ENCODE results near the gene PCDHGA12. TPM values are rescaled to one million over a fixed set of nuclear protein-coding genes. Genes with fewer than 3 reads are reported as not detected.

The PCDHGA12 gene
- total RNA-seq, 2 donors from 2014 or later = 16.2 to 26.0 TPM

GRCh38 chr5:141434006-141434405, 3.7 kb downstream of the PCDHGA12 start:
- Histone ChIP-seq H3K4me3 (no peak overlapping the region), H3K4me1 (ENCODE audit: control insufficient read depth in 1 of 2, low read depth in 2 of 2) (no peaks in the 10 kb centered on the region), H3K9me3 (peaks cover 83% of the 10 kb centered on the region), H3K36me3 (peaks cover under 1% of the 10 kb centered on the region), H3K27me3 (replicated peaks; ENCODE audit: insufficient read depth) (no peaks in the 10 kb centered on the region), H3K27ac (no peak overlapping the region)
- TF ChIP-seq, protein P1, sequence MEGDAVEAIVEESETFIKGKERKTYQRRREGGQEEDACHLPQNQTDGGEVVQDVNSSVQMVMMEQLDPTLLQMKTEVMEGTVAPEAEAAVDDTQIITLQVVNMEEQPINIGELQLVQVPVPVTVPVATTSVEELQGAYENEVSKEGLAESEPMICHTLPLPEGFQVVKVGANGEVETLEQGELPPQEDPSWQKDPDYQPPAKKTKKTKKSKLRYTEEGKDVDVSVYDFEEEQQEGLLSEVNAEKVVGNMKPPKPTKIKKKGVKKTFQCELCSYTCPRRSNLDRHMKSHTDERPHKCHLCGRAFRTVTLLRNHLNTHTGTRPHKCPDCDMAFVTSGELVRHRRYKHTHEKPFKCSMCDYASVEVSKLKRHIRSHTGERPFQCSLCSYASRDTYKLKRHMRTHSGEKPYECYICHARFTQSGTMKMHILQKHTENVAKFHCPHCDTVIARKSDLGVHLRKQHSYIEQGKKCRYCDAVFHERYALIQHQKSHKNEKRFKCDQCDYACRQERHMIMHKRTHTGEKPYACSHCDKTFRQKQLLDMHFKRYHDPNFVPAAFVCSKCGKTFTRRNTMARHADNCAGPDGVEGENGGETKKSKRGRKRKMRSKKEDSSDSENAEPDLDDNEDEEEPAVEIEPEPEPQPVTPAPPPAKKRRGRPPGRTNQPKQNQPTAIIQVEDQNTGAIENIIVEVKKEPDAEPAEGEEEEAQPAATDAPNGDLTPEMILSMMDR (IDR thresholded peaks at IDR 0.05) = no peak
- DNase-seq (ENCODE audit: low spot score) (no peak), ATAC-seq (ENCODE audit: insufficient number of reproducible peaks, low FRiP score, low read depth) (no peak)

- DNase-seq (ENCODE audit: low spot score) (no peak), ATAC-seq (ENCODE audit: insufficient number of reproducible peaks, low FRiP score, low read depth) (no peak)
- Histone ChIP-seq H3K4me3 (no peak overlapping the region), H3K4me1 (ENCODE audit: control insufficient read depth in 1 of 2, low read depth in 2 of 2) (no peaks in the 10 kb centered on the region), H3K27me3 (replicated peaks; ENCODE audit: insufficient read depth) (no peaks in the 10 kb centered on the region), H3K9me3 (peaks cover 84% of the 10 kb centered on the region), H3K27ac (no peak overlapping the region), H3K36me3 (peaks cover 6% of the 10 kb centered on the region)
- TF ChIP-seq, protein P1 (IDR thresholded peaks at IDR 0.05) = no peak
These were observed 6.9 kb downstream of the PCDHGA12 start for GRCh38 chr5:141437221-141437620.

DNA sequence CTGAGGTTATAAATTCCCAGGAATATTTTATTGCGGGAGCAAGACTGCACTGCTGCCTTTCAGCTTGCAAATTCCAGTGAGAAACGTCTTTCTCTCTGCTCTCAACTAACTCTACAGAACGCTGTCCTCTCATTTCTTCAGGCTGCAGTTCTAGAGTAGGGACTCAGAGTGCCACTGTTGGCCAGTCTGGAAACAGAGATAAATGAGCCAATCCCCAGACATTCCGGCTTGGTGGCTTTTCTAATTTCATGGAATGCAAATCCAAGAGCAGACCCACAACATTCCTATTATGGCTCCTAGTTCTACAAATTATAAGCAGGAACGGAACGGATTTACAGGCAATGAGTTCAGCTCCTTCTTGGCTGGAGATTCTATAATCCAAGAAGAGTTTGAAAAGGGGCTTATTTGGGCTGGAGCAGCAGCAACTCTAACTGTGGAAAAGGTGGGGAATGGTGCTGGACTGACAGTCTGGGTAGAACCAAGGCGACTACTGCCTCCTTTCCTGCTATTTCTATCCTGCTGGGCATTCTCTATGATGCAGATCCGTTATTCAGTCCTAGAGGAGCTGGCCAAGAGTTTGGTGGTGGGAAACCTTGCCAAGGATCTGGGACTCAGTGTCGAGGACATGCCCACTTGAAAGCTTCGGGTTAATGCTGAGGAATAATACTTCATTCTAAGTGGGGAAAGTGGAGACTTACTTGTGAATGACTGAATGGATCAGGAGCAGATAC, 9.3 kb downstream of the PCDHGA12 start:
- Histone ChIP-seq H3K4me1 (ENCODE audit: control insufficient read depth in 1 of 2, low read depth in 2 of 2) (no peaks in the 10 kb centered on the region), H3K36me3 (peaks cover 6% of the 10 kb centered on the region), H3K27me3 (replicated peaks; ENCODE audit: insufficient read depth) (no peaks in the 10 kb centered on the region), H3K9me3 (peaks cover 78% of the 10 kb centered on the region), H3K4me3 (no peak overlapping the region), H3K27ac (no peak overlapping the region)
- DNase-seq (ENCODE audit: low spot score) (no peak), ATAC-seq (ENCODE audit: insufficient number of reproducible peaks, low FRiP score, low read depth) (no peak)
- TF ChIP-seq, protein P1 (IDR thresholded peaks at IDR 0.05) = no peak

GRCh38 chr5:141440341-141440740, 10.0 kb downstream of the PCDHGA12 start:
- no peak overlapping the region for H3K27ac ChIP-seq
- peaks cover 6% of the 10 kb centered on the region for H3K36me3 ChIP-seq
- TF ChIP-seq, protein P1 (IDR thresholded peaks at IDR 0.05) = no peak
- ATAC-seq (ENCODE audit: insufficient number of reproducible peaks, low FRiP score, low read depth) = no peak
- H3K4me3 ChIP-seq = no peak overlapping the region
- no peak for DNase-seq (ENCODE audit: low spot score)
- H3K9me3 ChIP-seq = peaks cover 78% of the 10 kb centered on the region
- no peaks in the 10 kb centered on the region for H3K27me3 ChIP-seq (replicated peaks; ENCODE audit: insufficient read depth)
- no peaks in the 10 kb centered on the region for H3K4me1 ChIP-seq (ENCODE audit: control insufficient read depth in 1 of 2, low read depth in 2 of 2)

GRCh38 chr5:141441571-141442170, 11.4 kb downstream of the PCDHGA12 start:
- Histone ChIP-seq H3K4me3 (no peak overlapping the region), H3K27ac (no peak overlapping the region), H3K27me3 (replicated peaks; ENCODE audit: insufficient read depth) (no peaks in the 10 kb centered on the region), H3K36me3 (peaks cover 6% of the 10 kb centered on the region), H3K4me1 (ENCODE audit: control insufficient read depth in 1 of 2, low read depth in 2 of 2) (no peaks in the 10 kb centered on the region), H3K9me3 (peaks cover 73% of the 10 kb centered on the region)
- no peak for ATAC-seq (ENCODE audit: insufficient number of reproducible peaks, low FRiP score, low read depth)
- no peak for DNase-seq (ENCODE audit: low spot score)
- TF ChIP-seq, protein P1 (IDR thresholded peaks at IDR 0.05) = no peak

Measured in thoracic aorta (tissue), 2 donors.